ENCODE measurements around the gene HMCN2. TPM values are rescaled to one million over a fixed set of nuclear protein-coding genes. Genes with fewer than 3 reads are reported as not detected.

HMCN2 gene
- total RNA-seq, 1 donor from 2014 or later: 0.15 TPM

DNA sequence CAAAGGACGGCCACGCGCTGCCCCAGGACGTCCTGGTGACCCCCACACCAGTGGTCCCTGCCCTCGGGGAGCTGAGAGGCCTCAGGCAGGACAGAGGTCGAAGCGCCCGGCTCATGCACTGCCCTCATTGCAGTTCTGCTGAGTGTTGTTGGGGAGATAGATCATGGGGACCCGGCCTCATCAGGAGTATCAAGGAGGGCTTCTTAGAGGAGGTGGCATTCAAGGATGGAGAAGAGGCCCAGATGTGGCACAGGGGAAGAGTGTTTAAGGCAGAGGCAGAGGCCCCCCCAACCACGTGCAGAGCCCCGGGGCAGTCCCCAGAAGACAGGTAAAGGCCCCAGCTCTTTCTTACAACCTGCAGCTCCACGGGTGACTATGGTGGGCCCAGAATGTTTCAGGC lies 205.4 kb downstream of the HMCN2 start:
- no peak for DNase-seq (ENCODE audit: low spot score)
- Histone ChIP-seq H3K79me2 (ENCODE audit: low read depth) (no peaks in the 10 kb centered on the region), H3K9ac (no peak overlapping the region), H3K27ac (no peak overlapping the region), H3K4me1 (peaks cover 63% of the 10 kb centered on the region), H3K27me3 (no peaks in the 10 kb centered on the region), H3K36me3 (no peaks in the 10 kb centered on the region), H3K4me2 (peak overlapping the region; percentile 71), H2AFZ (replicated peaks) (no peak overlapping the region), H3K9me3 (ENCODE audit: low read depth) (no peaks in the 10 kb centered on the region), H3F3A (ENCODE audit: low read depth) (peaks cover 41% of the 10 kb centered on the region), H3K4me3 (no peak overlapping the region), H4K20me1 (ENCODE audit: low read depth) (no peaks in the 10 kb centered on the region)
- TF ChIP-seq, protein P1, sequence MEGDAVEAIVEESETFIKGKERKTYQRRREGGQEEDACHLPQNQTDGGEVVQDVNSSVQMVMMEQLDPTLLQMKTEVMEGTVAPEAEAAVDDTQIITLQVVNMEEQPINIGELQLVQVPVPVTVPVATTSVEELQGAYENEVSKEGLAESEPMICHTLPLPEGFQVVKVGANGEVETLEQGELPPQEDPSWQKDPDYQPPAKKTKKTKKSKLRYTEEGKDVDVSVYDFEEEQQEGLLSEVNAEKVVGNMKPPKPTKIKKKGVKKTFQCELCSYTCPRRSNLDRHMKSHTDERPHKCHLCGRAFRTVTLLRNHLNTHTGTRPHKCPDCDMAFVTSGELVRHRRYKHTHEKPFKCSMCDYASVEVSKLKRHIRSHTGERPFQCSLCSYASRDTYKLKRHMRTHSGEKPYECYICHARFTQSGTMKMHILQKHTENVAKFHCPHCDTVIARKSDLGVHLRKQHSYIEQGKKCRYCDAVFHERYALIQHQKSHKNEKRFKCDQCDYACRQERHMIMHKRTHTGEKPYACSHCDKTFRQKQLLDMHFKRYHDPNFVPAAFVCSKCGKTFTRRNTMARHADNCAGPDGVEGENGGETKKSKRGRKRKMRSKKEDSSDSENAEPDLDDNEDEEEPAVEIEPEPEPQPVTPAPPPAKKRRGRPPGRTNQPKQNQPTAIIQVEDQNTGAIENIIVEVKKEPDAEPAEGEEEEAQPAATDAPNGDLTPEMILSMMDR (IDR thresholded peaks at IDR 0.05): no peak
- TF ChIP-seq EZH2phosphoT487 (IDR thresholded peaks at IDR 0.05) (no peak), EZH2 (IDR thresholded peaks at IDR 0.05) (no peak)
- Mint-ChIP-seq H3K4me1 (peaks cover 68% of the 10 kb centered on the region), H3K4me3 (no peak overlapping the region), H3K36me3 (no peaks in the 10 kb centered on the region), H3K9me3 (no peaks in the 10 kb centered on the region), H3K27ac (no peak overlapping the region), H3K27me3 (ENCODE audit: insufficient read depth, low read depth) (peaks cover 22% of the 10 kb centered on the region)

DNA sequence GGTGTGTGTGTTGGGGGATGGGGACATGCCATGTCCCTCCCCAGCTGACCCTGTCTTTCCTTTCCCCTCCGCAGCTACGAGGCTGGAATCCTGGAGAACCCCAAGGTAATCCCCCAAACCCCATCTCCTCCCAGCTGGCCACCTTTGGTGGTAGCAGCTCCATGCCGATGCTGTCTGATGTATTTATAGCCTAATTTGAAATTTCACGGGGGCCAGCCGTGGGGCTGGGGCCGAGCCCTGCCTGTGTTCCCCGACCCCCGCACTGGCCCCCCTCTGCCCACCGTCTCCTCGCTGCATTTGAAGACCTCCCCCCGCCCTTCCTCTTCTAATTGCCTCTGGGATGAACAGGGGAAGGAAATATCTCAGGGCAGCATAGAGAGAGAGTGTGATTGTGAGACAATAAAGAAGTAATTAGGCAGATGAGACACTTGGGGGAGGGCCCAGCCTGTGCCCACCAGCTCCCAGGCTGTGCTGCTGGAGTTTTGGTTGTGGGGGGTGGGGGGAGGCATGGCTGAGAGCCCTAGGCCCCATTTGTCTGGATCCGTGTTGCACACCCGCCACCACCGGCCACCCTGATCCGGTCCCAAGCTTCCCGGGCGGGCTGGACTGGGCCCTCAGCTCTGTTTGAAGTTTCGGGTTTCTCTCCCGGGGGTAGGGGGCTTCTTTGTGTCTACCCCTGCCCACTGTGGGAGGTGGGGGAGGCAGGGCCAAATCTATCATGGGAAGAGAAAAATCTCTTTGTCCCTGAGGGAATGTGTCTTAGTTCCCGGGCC lies 206.0 kb downstream of the HMCN2 start:
- TF ChIP-seq EZH2phosphoT487 (IDR thresholded peaks at IDR 0.05): no peak
- TF ChIP-seq, protein P1 (IDR thresholded peaks at IDR 0.05): no peak
- TF ChIP-seq EZH2 (IDR thresholded peaks at IDR 0.05): no peak
- H3K4me2 ChIP-seq: peak overlapping the region; percentile 71
- H3K9ac ChIP-seq: no peak overlapping the region
- Mint-ChIP-seq H3K27me3 (ENCODE audit: insufficient read depth, low read depth) (peaks cover 20% of the 10 kb centered on the region), H3K27ac (peak overlapping the region; percentile 60), H3K9me3 (no peaks in the 10 kb centered on the region), H3K4me1 (peaks cover 68% of the 10 kb centered on the region), H3K4me3 (no peak overlapping the region), H3K36me3 (no peaks in the 10 kb centered on the region)
- no peak overlapping the region for H3K4me3 ChIP-seq
- H3K9me3 ChIP-seq (ENCODE audit: low read depth): no peaks in the 10 kb centered on the region
- no peaks in the 10 kb centered on the region for H3K36me3 ChIP-seq
- H4K20me1 ChIP-seq (ENCODE audit: low read depth): no peaks in the 10 kb centered on the region
- no peaks in the 10 kb centered on the region for H3K27me3 ChIP-seq
- peak overlapping the region; percentile 36 for H2AFZ ChIP-seq (replicated peaks)
- DNase-seq (ENCODE audit: low spot score): peak; percentile 52
- H3K4me1 ChIP-seq: peaks cover 63% of the 10 kb centered on the region
- H3K27ac ChIP-seq: peak overlapping the region; percentile 54
- no peaks in the 10 kb centered on the region for H3K79me2 ChIP-seq (ENCODE audit: low read depth)
- H3F3A ChIP-seq (ENCODE audit: low read depth): peaks cover 36% of the 10 kb centered on the region

DNA sequence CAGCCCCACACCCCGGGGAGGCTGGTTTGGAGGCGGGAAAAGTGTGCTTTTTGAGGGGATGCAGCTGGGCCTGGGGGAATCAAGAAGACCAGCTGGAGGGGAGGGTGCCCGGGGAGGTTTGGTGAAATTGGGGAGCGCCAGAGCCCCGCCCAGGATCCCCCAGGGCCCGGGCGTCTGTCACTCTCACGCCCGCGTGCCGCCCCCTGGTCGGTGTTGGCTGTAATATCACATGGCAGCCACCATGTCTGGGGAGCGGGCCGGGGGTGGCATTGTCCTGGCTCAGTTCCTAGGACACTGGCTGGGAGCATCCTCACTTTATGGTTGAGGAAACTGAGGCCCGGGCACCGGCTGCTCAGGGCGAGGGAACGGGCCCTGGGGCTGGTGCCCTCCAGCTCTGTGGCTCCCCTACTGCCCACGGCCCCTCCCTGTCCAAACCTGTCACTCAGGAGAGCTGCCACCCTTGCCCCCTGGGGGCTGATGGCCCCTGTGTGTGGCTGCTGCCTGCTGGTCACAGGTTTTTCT lies 206.7 kb downstream of the HMCN2 start:
- no peak for DNase-seq (ENCODE audit: low spot score)
- peaks cover 56% of the 10 kb centered on the region for H3K4me1 ChIP-seq
- H3K27ac Mint-ChIP-seq: peak overlapping the region; percentile 60

More for the DNA sequence above, 206.7 kb downstream of the HMCN2 start:
- no peaks in the 10 kb centered on the region for H3K27me3 ChIP-seq
- no peaks in the 10 kb centered on the region for H3K36me3 ChIP-seq
- no peak for TF ChIP-seq EZH2phosphoT487 (IDR thresholded peaks at IDR 0.05)
- TF ChIP-seq, protein P1 (IDR thresholded peaks at IDR 0.05): peak; percentile 4
- no peak overlapping the region for H3K4me3 Mint-ChIP-seq
- H3K4me1 Mint-ChIP-seq: peaks cover 67% of the 10 kb centered on the region
- no peaks in the 10 kb centered on the region for H4K20me1 ChIP-seq (ENCODE audit: low read depth)
- H3K79me2 ChIP-seq (ENCODE audit: low read depth): no peaks in the 10 kb centered on the region
- peak overlapping the region; percentile 54 for H3K27ac ChIP-seq
- peaks cover 21% of the 10 kb centered on the region for H3K27me3 Mint-ChIP-seq (ENCODE audit: insufficient read depth, low read depth)
- H3K9me3 Mint-ChIP-seq: no peaks in the 10 kb centered on the region
- no peaks in the 10 kb centered on the region for H3K36me3 Mint-ChIP-seq
- H3K9ac ChIP-seq: no peak overlapping the region
- no peaks in the 10 kb centered on the region for H3K9me3 ChIP-seq (ENCODE audit: low read depth)
- peaks cover 32% of the 10 kb centered on the region for H3F3A ChIP-seq (ENCODE audit: low read depth)
- no peak overlapping the region for H3K4me3 ChIP-seq
- H2AFZ ChIP-seq (replicated peaks): peak overlapping the region; percentile 36
- H3K4me2 ChIP-seq: peak overlapping the region; percentile 71

Measured in neural progenitor cell (in vitro differentiated cells).